Neural cell (in vitro differentiated cells): ENCODE results near the gene MUSTN1. TPM values are rescaled to one million over a fixed set of nuclear protein-coding genes. Genes with fewer than 3 reads are reported as not detected.

ENCODE experiments used
- H2AFZ ChIP-seq: fragments of 200-600, 300-800 bp; sonication (generic), shearing (Covaris generic); 2 replicates; pipeline ENCODE4 v1.6.0; 2014; ENCODE audit warnings: low read depth, mild to moderate bottlenecking, antibody characterized with exemption, low read length, moderate library complexity
- H3F3A ChIP-seq: fragments of 200-600 bp; shearing (Covaris generic); 2 replicates; pipeline ENCODE4 v1.6.1; 2016; ENCODE audit warnings: mild to moderate bottlenecking, moderate library complexity, mixed read lengths, antibody characterized with exemption, low read length; ENCODE audit not compliant: insufficient read depth, poor library complexity, severe bottlenecking
- H3K27ac ChIP-seq: fragments of 200-600, 300-800 bp; sonication (generic), shearing (Covaris generic); 2 replicates; pipeline ENCODE4 v1.5.1; 2014; ENCODE audit warnings: mild to moderate bottlenecking, low read length, moderate library complexity
- H3K27me3 ChIP-seq: fragments of 300-800, 200-600 bp; sonication (generic), shearing (Covaris generic); 2 replicates; pipeline ENCODE4 v1.6.0; 2014; ENCODE audit warnings: mild to moderate bottlenecking, low read depth, low read length, moderate library complexity; ENCODE audit not compliant: insufficient read depth
- H3K36me3 ChIP-seq: fragments of 300-800, 200-600 bp; sonication (generic), shearing (Covaris generic); 2 replicates; pipeline ENCODE4 v1.5.1; 2014; ENCODE audit warnings: mild to moderate bottlenecking, antibody characterized with exemption, low read length, moderate library complexity; ENCODE audit not compliant: insufficient read depth
- H3K4me2 ChIP-seq: fragments of 300-800, 200-600 bp; sonication (generic), shearing (Covaris generic); 2 replicates; pipeline ENCODE4 v1.6.0; 2014; ENCODE audit warnings: mild to moderate bottlenecking, low read length
- H3K4me3 ChIP-seq: fragments of 300-800, 200-600 bp; sonication (generic), shearing (Covaris generic); 2 replicates; pipeline ENCODE4 v1.5.1; 2014; ENCODE audit warnings: mild to moderate bottlenecking, low read length, moderate library complexity
- H3K79me2 ChIP-seq: fragments of 200-600 bp; shearing (Covaris generic); replicated peaks from 2 replicates; pipeline ENCODE4 v1.6.0; 2014; ENCODE audit warnings: mild to moderate bottlenecking, low read length, moderate library complexity; ENCODE audit not compliant: insufficient read depth
- H3K9ac ChIP-seq: fragments of 300-800, 200-600 bp; sonication (generic), shearing (Covaris generic); 2 replicates; pipeline ENCODE4 v1.6.1; 2016; ENCODE audit warnings: mild to moderate bottlenecking, low read length, mixed read lengths
- H3K9me2 ChIP-seq: fragments of 200-600 bp; shearing (Covaris generic); 2 replicates; pipeline ENCODE4 v1.6.1; 2016; ENCODE audit warnings: mild to moderate bottlenecking, low read length, mixed read lengths; ENCODE audit not compliant: insufficient read depth
- H3K9me3 ChIP-seq: fragments of 200-600, 300-800 bp; sonication (generic), shearing (Covaris generic); 2 replicates; pipeline ENCODE4 v1.6.1; 2016; ENCODE audit warnings: mild to moderate bottlenecking, mixed run types, low read length, moderate library complexity, mixed read lengths
- H4K20me1 ChIP-seq: fragments of 200-600 bp; shearing (Covaris generic); 2 replicates; pipeline ENCODE4 v1.6.1; 2016; ENCODE audit warnings: mild to moderate bottlenecking, mixed run types; ENCODE audit not compliant: insufficient read depth
- CTCF ChIP-seq: fragments of 450-650 bp; IDR thresholded peaks from 2 replicates; pipeline ENCODE4 v1.5.1; 2014; ENCODE audit warnings: antibody characterized with exemption, mild to moderate bottlenecking, moderate library complexity; ENCODE audit not compliant: poor library complexity, severe bottlenecking
- EP300 ChIP-seq: fragments of 450-650 bp; conservative IDR thresholded peaks from 2 replicates; pipeline ENCODE4 v1.6.1; 2014; ENCODE audit warnings: antibody characterized with exemption, mild to moderate bottlenecking, moderate library complexity; ENCODE audit not compliant: poor library complexity, severe bottlenecking
- EZH2 ChIP-seq: fragments of 200-600, 300-800 bp; shearing (Covaris generic), sonication (generic); IDR thresholded peaks from 2 replicates; pipeline ENCODE4 v1.6.1; 2014; ENCODE audit warnings: antibody characterized with exemption, low read length, borderline replicate concordance, mild to moderate bottlenecking; ENCODE audit not compliant: insufficient read depth, poor library complexity, severe bottlenecking
- MXI1 ChIP-seq: fragments of 450-650 bp; conservative IDR thresholded peaks from 2 replicates; pipeline ENCODE4 v1.6.1; 2014; ENCODE audit warnings: antibody characterized with exemption, mild to moderate bottlenecking; ENCODE audit not compliant: poor library complexity, severe bottlenecking
- POLR2AphosphoS5 ChIP-seq: IDR thresholded peaks from 2 replicates; pipeline ENCODE4 v1.6.1; 2012
- RAD21 ChIP-seq: fragments of 450-650 bp; conservative IDR thresholded peaks from 2 replicates; pipeline ENCODE4 v1.6.1; 2014; ENCODE audit warnings: antibody characterized with exemption, mild to moderate bottlenecking, moderate library complexity
- REST ChIP-seq: IDR thresholded peaks from 2 replicates; pipeline ENCODE4 v1.6.1; 2012; ENCODE audit warnings: borderline replicate concordance
- SMC3 ChIP-seq: fragments of 450-650 bp; conservative IDR thresholded peaks from 2 replicates; pipeline ENCODE4 v1.6.1; 2014; ENCODE audit warnings: antibody characterized with exemption, mild to moderate bottlenecking, moderate library complexity; ENCODE audit not compliant: poor library complexity
- TAF1 ChIP-seq: IDR thresholded peaks from 2 replicates; pipeline ENCODE4 v1.6.1; 2012; ENCODE audit warnings: low read depth
- polyA plus RNA-seq: library from polyadenylated mRNA; depleted of rRNA; stranded (reverse); fragments of >200 nt; gene quantifications from 2 replicates; pipeline ENCODE4 v1.2.3, GENCODE V29; 2014

MUSTN1 gene
- polyA plus RNA-seq, 1 donor from 2014 or later: not detected

GRCh38 chr3:52860424-52860768 is 25.6 kb upstream of the MUSTN1 start:
- H3K9me2 ChIP-seq: no peaks in the 10 kb centered on the region
- no peak overlapping the region for H3K4me2 ChIP-seq
- no peak overlapping the region for H3K9ac ChIP-seq
- no peak for TF ChIP-seq REST
- no peak for TF ChIP-seq CTCF
- no peak for TF ChIP-seq SMC3
- TF ChIP-seq TAF1: no peak
- no peak for TF ChIP-seq EZH2
- no peak for TF ChIP-seq POLR2AphosphoS5
- no peak for TF ChIP-seq EP300
- TF ChIP-seq RAD21: no peak
- no peak for TF ChIP-seq MXI1
- no peaks in the 10 kb centered on the region for H3F3A ChIP-seq
- no peak overlapping the region for H2AFZ ChIP-seq
- no peaks in the 10 kb centered on the region for H3K27me3 ChIP-seq
- H3K27ac ChIP-seq: no peak overlapping the region
- H4K20me1 ChIP-seq: no peaks in the 10 kb centered on the region
- H3K36me3 ChIP-seq: no peaks in the 10 kb centered on the region
- H3K9me3 ChIP-seq: no peaks in the 10 kb centered on the region
- H3K79me2 ChIP-seq: no peaks in the 10 kb centered on the region
- H3K4me3 ChIP-seq: no peak overlapping the region

GRCh38 chr3:52859686-52860423 is 25.0 kb upstream of the MUSTN1 start:
- H3K79me2 ChIP-seq: no peaks in the 10 kb centered on the region
- no peak overlapping the region for H2AFZ ChIP-seq
- no peaks in the 10 kb centered on the region for H3K27me3 ChIP-seq
- no peak overlapping the region for H3K4me2 ChIP-seq
- TF ChIP-seq EP300: no peak
- no peak for TF ChIP-seq EZH2
- no peak for TF ChIP-seq MXI1
- no peak for TF ChIP-seq POLR2AphosphoS5
- no peak for TF ChIP-seq RAD21
- TF ChIP-seq SMC3: no peak
- TF ChIP-seq REST: no peak
- TF ChIP-seq TAF1: no peak
- no peak for TF ChIP-seq CTCF
- H4K20me1 ChIP-seq: no peaks in the 10 kb centered on the region
- H3K4me3 ChIP-seq: no peak overlapping the region
- no peaks in the 10 kb centered on the region for H3K9me3 ChIP-seq
- no peaks in the 10 kb centered on the region for H3K9me2 ChIP-seq
- H3F3A ChIP-seq: no peaks in the 10 kb centered on the region
- no peak overlapping the region for H3K9ac ChIP-seq
- no peaks in the 10 kb centered on the region for H3K36me3 ChIP-seq
- H3K27ac ChIP-seq: no peak overlapping the region
